Ectodermal cell (in vitro differentiated cells): ENCODE results near the gene CCDC91.

Source experiments
- H3K27ac ChIP-seq: 2 replicates; pipeline ENCODE4 v1.7.0; 2013; ENCODE audit warnings: mild to moderate bottlenecking, low read depth, low read length; ENCODE audit not compliant: insufficient read depth, poor library complexity, severe bottlenecking
- H3K27me3 ChIP-seq: 2 replicates; pipeline ENCODE4 v1.7.0; 2013; ENCODE audit warnings: mild to moderate bottlenecking, low read length; ENCODE audit not compliant: insufficient read depth, control insufficient read depth, poor library complexity, severe bottlenecking
- H3K36me3 ChIP-seq: one replicate; pipeline ENCODE4 v1.7.0; 2013; ENCODE audit warnings: low read length; ENCODE audit not compliant: control insufficient read depth, insufficient read depth
- H3K4me1 ChIP-seq: one replicate; pipeline ENCODE4 v1.7.0; 2013; ENCODE audit warnings: low read length; ENCODE audit not compliant: control insufficient read depth, insufficient read depth
- H3K4me3 ChIP-seq: 2 replicates; pipeline ENCODE4 v1.7.0; 2013; ENCODE audit warnings: low read depth, low read length, control low read depth; ENCODE audit not compliant: insufficient read depth
- H3K9me3 ChIP-seq: 2 replicates; pipeline ENCODE4 v1.7.0; 2013; ENCODE audit warnings: mild to moderate bottlenecking, low read length, moderate library complexity; ENCODE audit not compliant: control insufficient read depth
- WGBS, 2 experiments: methylation state at CpG; one replicate each; pipeline ENCODE4 v1.1.7; 2013; ENCODE audit warnings: missing lambda C conversion rate in 2 of 2; 5-methylcytosine and 5-hydroxymethylcytosine counted together

CCDC91 gene

DNA sequence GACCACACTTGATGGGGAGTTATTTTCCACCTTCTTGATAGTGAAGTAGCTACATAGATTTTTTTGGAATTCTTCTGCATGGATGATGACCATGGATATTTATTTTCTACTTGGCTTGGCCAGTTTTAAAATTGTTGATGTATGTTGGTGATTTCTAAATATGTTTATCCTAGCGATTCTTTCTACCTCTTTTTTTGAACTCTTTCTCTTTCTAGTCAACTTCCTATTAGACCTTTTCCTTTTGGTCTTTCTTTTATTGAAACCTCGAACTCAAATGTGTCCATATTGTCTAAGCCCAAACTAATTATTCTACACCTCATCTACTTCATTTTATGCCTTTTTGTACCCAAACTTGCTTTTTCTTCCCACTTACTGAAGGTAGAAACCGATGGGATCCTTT, 37.0 kb downstream of the CCDC91 start:
- Histone ChIP-seq H3K27ac (no peak overlapping the region), H3K4me3 (no peak overlapping the region), H3K9me3 (no peaks in the 10 kb centered on the region), H3K4me1 (no peaks in the 10 kb centered on the region), H3K36me3 (no peaks in the 10 kb centered on the region), H3K27me3 (no peaks in the 10 kb centered on the region)
- WGBS, 2 experiments: 92 to 94% methylated on average over 3 of the region's 3 CpGs

DNA sequence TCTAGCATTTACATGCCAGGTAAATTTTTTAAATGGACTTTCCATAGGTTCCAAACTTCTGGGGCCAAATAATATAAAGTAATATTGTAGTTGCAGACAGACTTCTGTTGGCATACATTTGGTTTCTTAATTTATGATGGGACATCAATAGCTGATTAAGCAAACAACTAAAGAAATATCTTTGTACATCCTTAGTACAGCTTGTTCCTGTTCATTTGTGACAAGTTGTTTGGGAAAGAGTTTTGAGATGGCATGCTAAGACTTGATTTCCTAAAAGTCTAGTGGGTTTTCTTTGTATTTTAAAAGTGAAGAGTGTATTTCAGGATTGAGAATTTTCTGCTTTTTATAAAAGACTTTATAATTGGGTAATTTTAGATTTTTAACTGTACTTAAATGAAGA, 41.0 kb downstream of the CCDC91 start:
- Histone ChIP-seq H3K27me3 (no peaks in the 10 kb centered on the region), H3K36me3 (no peaks in the 10 kb centered on the region), H3K4me3 (no peak overlapping the region), H3K27ac (no peak overlapping the region), H3K4me1 (no peaks in the 10 kb centered on the region), H3K9me3 (no peaks in the 10 kb centered on the region)

DNA sequence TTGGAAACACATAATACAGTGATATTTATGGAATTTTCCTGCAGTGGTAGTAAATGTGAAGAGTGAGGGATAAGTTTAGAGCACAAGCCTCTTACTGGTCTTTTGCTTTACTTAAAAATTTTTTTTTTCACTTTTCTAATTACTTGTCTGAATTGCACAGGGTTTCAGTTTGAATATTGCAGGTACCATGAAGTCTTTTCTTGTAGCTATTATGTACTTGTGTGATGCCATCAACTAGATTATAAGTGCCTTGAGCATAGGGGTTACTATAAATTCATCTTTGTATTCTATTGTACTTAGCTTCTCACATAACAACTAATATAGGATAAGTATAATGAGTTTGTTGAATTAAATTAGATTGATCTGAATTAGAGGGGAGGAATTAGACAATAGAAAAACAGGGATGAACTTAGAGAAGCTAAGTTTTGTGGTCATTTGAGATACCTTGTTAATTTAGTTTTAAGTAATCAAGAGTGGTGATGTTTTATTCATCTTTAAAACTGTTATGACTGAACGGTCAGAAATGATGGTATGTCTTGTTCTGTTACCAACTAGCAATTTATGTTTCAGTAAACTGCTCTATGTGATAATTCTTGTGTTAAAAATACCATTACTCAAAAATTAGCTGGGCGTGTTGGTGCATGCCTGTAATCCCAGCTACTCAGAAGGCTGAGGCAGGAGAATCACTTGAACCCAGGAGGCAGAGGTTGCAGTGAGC, 42.1 kb downstream of the CCDC91 start:
- WGBS, 2 experiments: 93 to 96% methylated on average over 2 of the region's 2 CpGs
- no peak overlapping the region for H3K4me3 ChIP-seq
- no peaks in the 10 kb centered on the region for H3K27me3 ChIP-seq
- no peak overlapping the region for H3K27ac ChIP-seq
- no peaks in the 10 kb centered on the region for H3K36me3 ChIP-seq
- H3K4me1 ChIP-seq: no peaks in the 10 kb centered on the region
- H3K9me3 ChIP-seq: no peaks in the 10 kb centered on the region

DNA sequence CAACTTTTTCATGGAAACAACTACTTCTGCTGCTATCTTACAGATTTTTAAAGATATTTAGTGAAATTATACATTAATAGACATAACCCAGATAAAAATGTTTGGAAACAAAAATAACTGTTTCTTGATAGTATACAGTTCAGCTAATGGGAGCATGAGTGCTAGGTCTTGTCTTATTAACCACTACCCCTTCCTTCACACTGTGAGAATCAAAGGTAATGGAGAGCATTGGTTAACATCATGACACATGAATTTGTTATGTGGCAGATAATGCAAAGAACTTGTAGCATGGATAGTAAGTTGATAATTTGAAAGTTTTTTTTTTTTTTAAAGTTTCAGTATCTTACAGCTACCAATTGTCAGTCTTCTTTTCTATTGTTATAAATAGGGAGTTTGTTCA, 44.2 kb downstream of the CCDC91 start:
- H3K27ac ChIP-seq: no peak overlapping the region
- no peaks in the 10 kb centered on the region for H3K4me1 ChIP-seq
- H3K27me3 ChIP-seq: no peaks in the 10 kb centered on the region
- H3K9me3 ChIP-seq: no peaks in the 10 kb centered on the region
- H3K36me3 ChIP-seq: no peaks in the 10 kb centered on the region
- H3K4me3 ChIP-seq: no peak overlapping the region

DNA sequence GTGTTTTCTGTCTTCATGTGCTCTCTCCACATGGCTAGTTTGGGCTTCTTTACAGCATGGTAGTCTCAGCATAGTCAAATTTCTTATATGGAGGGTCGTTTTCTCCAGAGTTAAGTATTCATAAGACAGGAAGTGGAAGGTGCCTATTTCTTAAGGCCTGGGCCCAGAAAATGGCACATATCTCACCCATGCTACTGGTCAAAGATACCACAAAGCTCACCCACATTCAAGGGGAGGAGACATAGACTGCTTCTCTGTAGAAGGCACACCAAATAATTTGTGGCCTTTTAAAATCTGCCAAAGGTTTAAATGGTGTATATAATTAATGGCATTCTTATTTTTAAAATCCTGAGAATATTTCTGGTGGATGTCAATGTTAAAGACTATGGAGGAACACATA, 44.8 kb downstream of the CCDC91 start:
- 78 to 83% methylated on average over 1 of the region's 1 CpG for WGBS, 2 experiments
- Histone ChIP-seq H3K27me3 (no peaks in the 10 kb centered on the region), H3K36me3 (no peaks in the 10 kb centered on the region), H3K4me1 (no peaks in the 10 kb centered on the region), H3K9me3 (no peaks in the 10 kb centered on the region), H3K4me3 (no peak overlapping the region), H3K27ac (no peak overlapping the region)

- Histone ChIP-seq H3K27me3 (no peaks in the 10 kb centered on the region), H3K4me3 (no peak overlapping the region), H3K9me3 (no peaks in the 10 kb centered on the region), H3K36me3 (no peaks in the 10 kb centered on the region), H3K4me1 (no peaks in the 10 kb centered on the region), H3K27ac (no peak overlapping the region)
Observed at GRCh38 chr12:28235985-28236384, 45.7 kb downstream of the CCDC91 start.

DNA sequence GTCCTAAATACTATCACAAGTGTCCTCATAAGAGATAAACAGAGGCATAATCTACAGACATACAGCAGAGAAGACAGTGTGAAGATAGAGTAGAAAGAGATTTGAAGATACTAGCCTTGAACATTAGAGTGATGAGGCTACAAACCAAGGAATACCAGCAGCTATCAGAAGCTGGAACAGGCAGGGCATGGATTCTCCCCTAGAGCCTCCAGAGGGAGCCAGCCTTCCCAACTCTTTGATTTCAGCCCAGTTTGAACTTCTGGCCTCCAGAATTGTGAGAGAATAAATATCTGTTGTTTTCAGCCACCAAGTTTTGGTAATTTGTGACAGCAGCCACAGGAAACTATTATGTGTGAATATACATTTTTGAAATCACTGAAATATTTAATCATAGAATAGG, 47.2 kb downstream of the CCDC91 start:
- Histone ChIP-seq H3K27ac (no peak overlapping the region), H3K27me3 (no peaks in the 10 kb centered on the region), H3K9me3 (no peaks in the 10 kb centered on the region), H3K4me3 (no peak overlapping the region), H3K4me1 (no peaks in the 10 kb centered on the region), H3K36me3 (no peaks in the 10 kb centered on the region)

GRCh38 chr12:28239918-28240317, 49.7 kb downstream of the CCDC91 start:
- H3K27ac ChIP-seq: no peak overlapping the region
- H3K27me3 ChIP-seq: no peaks in the 10 kb centered on the region
- H3K36me3 ChIP-seq: no peaks in the 10 kb centered on the region
- 98 to 100% methylated on average over 2 to 3 of the region's 3 CpGs for WGBS, 2 experiments
- H3K4me3 ChIP-seq: no peak overlapping the region
- no peaks in the 10 kb centered on the region for H3K9me3 ChIP-seq
- no peaks in the 10 kb centered on the region for H3K4me1 ChIP-seq

- no peaks in the 10 kb centered on the region for H3K9me3 ChIP-seq
- H3K27me3 ChIP-seq: no peaks in the 10 kb centered on the region
- no peaks in the 10 kb centered on the region for H3K36me3 ChIP-seq
- H3K4me1 ChIP-seq: no peaks in the 10 kb centered on the region
- H3K27ac ChIP-seq: no peak overlapping the region
- H3K4me3 ChIP-seq: no peak overlapping the region
Observed at GRCh38 chr12:28240853-28241252, 50.6 kb downstream of the CCDC91 start.

- Histone ChIP-seq H3K36me3 (no peaks in the 10 kb centered on the region), H3K4me1 (no peaks in the 10 kb centered on the region), H3K9me3 (no peaks in the 10 kb centered on the region), H3K27me3 (no peaks in the 10 kb centered on the region), H3K27ac (no peak overlapping the region), H3K4me3 (no peak overlapping the region)
- WGBS, 2 experiments: 97 to 98% methylated on average over 2 of the region's 2 CpGs
Observed at GRCh38 chr12:28242129-28242495, 51.9 kb downstream of the CCDC91 start.
